Muscle of leg (tissue), 11 donors: ENCODE measurements around the gene PIK3C2G. TPM values are rescaled to one million over a fixed set of nuclear protein-coding genes. Genes with fewer than 3 reads are reported as not detected.
"Not testable (repeated sequence)": the region's sequence is repeated elsewhere in the genome, so short reads cannot be mapped to it uniquely, and the experiment has no call there.

Experiments
- DNase-seq: peaks from one replicate; pipeline ENCODE4 v3.0.0; 2013
- H3K27ac ChIP-seq: one replicate; pipeline ENCODE4 v1.5.1; 2013; ENCODE audit warnings: mild to moderate bottlenecking, low read length, control low read depth
- H3K27me3 ChIP-seq: one replicate; pipeline ENCODE4 v1.6.1; 2013; ENCODE audit warnings: low read length; ENCODE audit not compliant: control insufficient read depth, insufficient read depth
- H3K36me3 ChIP-seq: one replicate; pipeline ENCODE4 v1.6.1; 2013; ENCODE audit warnings: low read length; ENCODE audit not compliant: control insufficient read depth, insufficient read depth
- H3K4me1 ChIP-seq: one replicate; pipeline ENCODE4 v1.6.1; 2013; ENCODE audit warnings: low read length; ENCODE audit not compliant: control insufficient read depth, insufficient read depth
- H3K4me3 ChIP-seq: one replicate; pipeline ENCODE4 v1.5.1; 2013; ENCODE audit warnings: low read length, control low read depth
- H3K9me3 ChIP-seq: replicated peaks from 2 replicates; pipeline ENCODE4 v1.6.1; 2013; ENCODE audit warnings: low read depth, low read length; ENCODE audit not compliant: control insufficient read depth
- WGBS: methylation state at CpG from one replicate; pipeline ENCODE4 v1.1.5; 2013; ENCODE audit warnings: missing lambda C conversion rate; ENCODE audit not compliant: insufficient coverage; 5-methylcytosine and 5-hydroxymethylcytosine counted together
- polyA plus RNA-seq, 8 donors: library from polyadenylated mRNA; unstranded; fragments of 120-200 nt; gene quantifications; one replicate each; pipeline versions ENCODE4 v1.2.1 to v1.2.3, GENCODE V29; 2013; ENCODE audit warnings: inconsistent platforms in 1 of 8, low replicate concordance in 1 of 8; ENCODE audit not compliant: insufficient read length in 8 of 8, insufficient read depth in 1 of 8
- total RNA-seq: library from RNA; stranded (reverse); fragments of 120-200 nt; gene quantifications from one replicate; pipeline ENCODE4 v1.2.4, GENCODE V29; 2013

Gene PIK3C2G
- total and polyA plus RNA-seq, 9 donors: 0.04 to 1.3 (median 0.27) TPM

DNA sequence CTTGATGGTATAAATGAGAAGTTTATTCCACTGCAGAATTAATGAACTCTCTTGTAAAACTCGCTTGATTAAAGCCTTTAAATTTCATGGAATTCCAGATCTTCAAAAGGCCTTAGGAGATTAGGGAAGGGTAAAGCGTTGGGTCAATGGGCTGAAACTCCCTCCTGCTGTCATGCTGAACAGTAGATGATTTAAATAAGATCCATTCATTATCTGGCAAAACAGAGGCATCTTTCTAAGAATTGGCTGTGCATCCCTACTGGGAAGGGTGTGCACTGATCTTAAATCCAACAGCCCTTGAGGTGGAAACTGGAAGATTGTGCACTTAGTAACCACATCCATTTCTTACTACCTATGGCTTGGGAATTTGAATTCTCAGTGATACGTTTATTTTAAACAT is 420.5 kb downstream of the PIK3C2G start:
- no peak overlapping the region for H3K4me3 ChIP-seq
- no peaks in the 10 kb centered on the region for H3K9me3 ChIP-seq
- H3K27ac ChIP-seq: no peak overlapping the region
- DNase-seq: no peak
- no peaks in the 10 kb centered on the region for H3K4me1 ChIP-seq
- no CpG with 5 or more reads among the region's 3 CpGs for WGBS
- no peaks in the 10 kb centered on the region for H3K27me3 ChIP-seq
- H3K36me3 ChIP-seq: no peaks in the 10 kb centered on the region

DNA sequence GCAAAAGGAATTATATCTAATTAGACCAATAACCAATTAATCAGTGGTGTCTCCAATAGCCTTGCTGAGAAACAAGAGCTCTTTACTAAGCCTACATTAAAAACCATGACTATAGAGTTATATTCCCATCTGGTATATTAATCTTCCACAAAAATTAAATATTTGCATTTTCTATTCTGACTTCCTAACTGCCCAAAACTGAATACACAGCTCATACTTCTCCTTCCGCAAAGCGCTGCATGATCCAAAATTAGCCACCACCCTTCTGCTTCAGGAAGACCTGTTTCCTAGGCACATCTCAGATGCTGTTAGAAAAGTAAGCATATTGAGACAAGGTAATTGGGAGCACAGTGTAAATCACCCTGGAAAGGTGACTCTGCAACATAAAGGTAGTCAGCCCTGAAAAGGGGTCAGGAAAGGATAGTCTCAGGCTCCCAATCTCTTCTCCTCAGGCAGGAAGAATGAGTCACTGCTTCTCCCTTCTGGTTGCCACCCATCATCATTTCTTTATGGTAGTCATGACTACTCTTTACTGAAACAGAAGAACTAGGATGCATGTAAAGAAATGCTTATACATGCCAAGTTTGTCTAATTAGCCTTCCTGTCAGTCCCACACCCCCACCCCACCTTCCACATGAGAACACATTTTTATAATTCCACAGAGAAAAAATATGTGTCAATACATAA is 422.2 kb downstream of the PIK3C2G start:
- H3K36me3 ChIP-seq: no peaks in the 10 kb centered on the region
- H3K27me3 ChIP-seq: no peaks in the 10 kb centered on the region
- no peak overlapping the region for H3K4me3 ChIP-seq
- no peak overlapping the region for H3K27ac ChIP-seq
- no peaks in the 10 kb centered on the region for H3K9me3 ChIP-seq
- WGBS: no CpG with 5 or more reads among the region's 2 CpGs
- no peak for DNase-seq
- H3K4me1 ChIP-seq: no peaks in the 10 kb centered on the region

DNA sequence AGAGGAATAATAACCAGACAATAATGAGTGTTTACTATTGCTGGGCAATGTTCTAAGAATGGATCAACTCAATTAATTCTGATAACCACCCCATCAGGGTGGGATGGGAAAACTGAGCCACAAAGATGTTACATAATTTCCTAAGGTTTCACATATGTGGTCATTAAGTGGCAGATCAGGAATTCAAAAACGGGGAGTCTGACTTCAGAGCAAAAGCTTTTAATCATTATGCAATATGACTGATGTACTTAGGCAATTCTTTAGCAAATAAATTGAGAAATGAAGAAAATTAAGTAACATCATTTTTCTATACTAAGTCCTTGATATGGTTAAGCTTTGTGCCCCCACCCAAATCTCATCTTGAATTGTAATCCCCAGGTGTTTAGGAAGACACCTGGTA is 423.1 kb downstream of the PIK3C2G start:
- Histone ChIP-seq H3K9me3 (no peaks in the 10 kb centered on the region), H3K36me3 (no peaks in the 10 kb centered on the region), H3K27ac (no peak overlapping the region), H3K4me3 (no peak overlapping the region), H3K4me1 (no peaks in the 10 kb centered on the region), H3K27me3 (no peaks in the 10 kb centered on the region)
- no peak for DNase-seq
- no CpG with 5 or more reads among the region's 1 CpG for WGBS

DNA sequence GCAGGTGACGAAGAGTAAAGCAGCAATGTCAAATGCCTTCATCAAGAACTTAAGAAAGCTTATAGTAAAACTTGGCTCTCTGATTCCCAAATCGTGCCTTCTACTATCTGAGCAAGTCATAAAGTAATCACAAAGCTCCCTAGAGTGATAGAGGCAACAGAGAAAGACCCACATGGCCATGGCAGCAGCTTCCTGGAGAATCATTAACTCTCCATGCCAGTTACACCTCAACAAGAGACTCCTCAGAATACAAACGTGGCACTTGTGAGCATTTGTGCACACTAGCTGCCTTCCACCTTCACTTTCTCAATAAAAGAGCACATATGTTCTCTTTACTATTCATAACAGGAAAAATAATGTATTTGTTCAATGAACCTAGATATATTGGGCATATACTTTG is 428.5 kb downstream of the PIK3C2G start:
- Histone ChIP-seq H3K9me3 (no peaks in the 10 kb centered on the region), H3K4me1 (no peaks in the 10 kb centered on the region), H3K36me3 (no peaks in the 10 kb centered on the region), H3K27me3 (no peaks in the 10 kb centered on the region), H3K4me3 (no peak overlapping the region), H3K27ac (no peak overlapping the region)
- 80% methylated on average over 1 of the region's 3 CpGs for WGBS
- no peak for DNase-seq

DNA sequence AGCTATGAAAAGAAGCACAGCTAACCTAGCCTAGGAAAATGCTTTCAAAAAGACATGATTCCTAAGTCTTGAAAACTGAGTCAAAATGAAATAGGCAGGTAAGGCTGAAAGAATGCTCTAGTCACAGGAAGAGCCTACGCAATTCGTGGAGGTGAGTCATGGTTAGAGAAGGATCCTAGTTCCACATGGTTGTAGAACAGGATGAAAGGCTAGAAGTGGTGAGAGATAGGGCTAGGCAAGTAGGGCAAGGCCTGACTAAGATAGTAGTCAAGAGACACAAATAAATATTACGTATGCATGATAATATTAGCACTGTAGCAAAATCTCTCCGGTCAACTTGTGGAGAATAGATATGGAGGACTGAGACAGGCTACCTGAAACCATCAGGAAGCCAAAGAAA is 429.3 kb downstream of the PIK3C2G start:
- DNase-seq: no peak
- no peak overlapping the region for H3K27ac ChIP-seq

DNA sequence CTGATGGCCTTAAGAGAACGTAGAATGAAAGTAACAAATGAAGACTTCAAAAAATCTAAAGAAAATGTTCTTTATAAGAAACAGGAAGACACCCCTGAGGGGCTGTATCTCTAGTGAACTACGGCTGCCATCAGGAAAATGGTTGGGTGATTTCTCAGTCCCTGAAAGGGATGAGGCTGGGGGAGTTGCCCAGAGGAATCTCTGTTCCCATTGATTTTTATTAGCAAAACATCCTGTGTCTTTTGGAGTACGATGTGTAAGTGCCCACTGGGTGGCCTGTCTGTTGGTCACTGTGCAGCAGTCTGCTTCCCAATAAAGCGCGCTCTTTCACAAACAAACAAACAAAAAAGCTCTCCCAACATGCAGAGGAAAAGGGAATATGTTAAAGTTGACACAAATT is 432.7 kb downstream of the PIK3C2G start:
- H3K27ac ChIP-seq, H3K4me1 ChIP-seq, DNase-seq, H3K9me3 ChIP-seq, H3K36me3 ChIP-seq, H3K4me3 ChIP-seq, H3K27me3 ChIP-seq: not testable (repeated sequence)
- WGBS: no CpG with 5 or more reads among the region's 5 CpGs

More for the DNA sequence above, 429.3 kb downstream of the PIK3C2G start:
- Histone ChIP-seq H3K27me3 (no peaks in the 10 kb centered on the region), H3K4me3 (no peak overlapping the region), H3K4me1 (no peaks in the 10 kb centered on the region), H3K36me3 (no peaks in the 10 kb centered on the region), H3K9me3 (no peaks in the 10 kb centered on the region)
- WGBS: 97% methylated on average over 3 of the region's 4 CpGs

DNA sequence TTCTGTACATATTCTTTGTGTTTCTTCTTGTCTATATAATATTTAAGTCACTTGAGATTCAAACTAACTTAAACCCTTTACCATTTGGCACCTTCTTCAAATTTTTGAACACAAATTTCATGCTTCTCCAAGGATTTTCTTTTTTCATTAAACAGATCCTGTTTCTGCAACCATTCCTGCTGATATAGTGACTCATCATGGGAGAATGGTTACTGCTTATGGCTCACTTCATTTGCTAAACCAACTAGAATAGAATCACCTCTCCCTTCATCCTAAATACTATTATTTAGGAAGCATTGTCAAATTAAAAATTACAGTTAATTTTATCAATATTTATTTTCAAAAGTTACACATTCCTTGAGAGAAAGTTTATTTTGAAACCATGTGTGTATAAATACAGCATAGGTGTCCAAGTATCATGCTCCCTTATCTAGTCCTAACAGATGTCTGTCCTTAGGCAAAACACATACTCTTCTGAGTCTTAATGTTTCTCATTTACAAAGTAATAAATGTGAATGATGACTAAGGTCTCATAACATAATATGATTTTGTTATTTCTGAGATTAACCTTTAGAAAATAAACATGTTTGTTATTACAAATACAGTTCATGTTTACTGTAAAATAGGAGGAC is 435.8 kb downstream of the PIK3C2G start:
- no peaks in the 10 kb centered on the region for H3K27me3 ChIP-seq
- no peak overlapping the region for H3K27ac ChIP-seq
- H3K9me3 ChIP-seq: no peaks in the 10 kb centered on the region
- no peak for DNase-seq
- no peaks in the 10 kb centered on the region for H3K36me3 ChIP-seq
- no peak overlapping the region for H3K4me3 ChIP-seq
- H3K4me1 ChIP-seq: no peaks in the 10 kb centered on the region

Other genes with a start within 250 kb of the PIK3C2G start
- 0.49 TPM for gene RERGL, start 171.3 kb upstream of the PIK3C2G start, total RNA-seq
- gene RERGL, start 171.3 kb upstream of the PIK3C2G start, polyA plus RNA-seq: 1 to 10 TPM in 2 of 8 donors, under 1 TPM in 6; 0.36 to 1.4 (median 0.82) TPM